ENCODE measurements around the gene SLC6A19. TPM values are rescaled to one million over a fixed set of nuclear protein-coding genes. Genes with fewer than 3 reads are reported as not detected.
A peak's percentile ranks its signal among the peaks of the same experiment; 100 is the strongest.

Gene SLC6A19
- total and polyA plus RNA-seq, 12 donors, result 0.11 TPM; not detected in 11

GRCh38 chr5:1186351-1187233 is 14.8 kb upstream of the SLC6A19 start:
- TF ChIP-seq CTCF (IDR thresholded peaks at IDR 0.05), result no peak
- DNase-seq (no peak), ATAC-seq (no peak)
- Histone ChIP-seq H3K4me3 (no peak overlapping the region), H3K9me3 (no peaks in the 10 kb centered on the region), H3K36me3 (no peaks in the 10 kb centered on the region), H3K4me1 (peaks cover 0 to 23% (median 4%) of the 10 kb centered on the region in 9 donors), H3K27ac (no peak overlapping the region), H3K27me3 (peaks cover 0 to 49% (median 37%) of the 10 kb centered on the region in 7 donors)
- 70 to 74% methylated on average over 18 of the region's 18 CpGs for WGBS, 2 donors
- intact Hi-C loops (cut with DNase I), result no loop called here

GRCh38 chr5:1187234-1187949 is 14.0 kb upstream of the SLC6A19 start:
- no peak overlapping the region for H3K27ac ChIP-seq
- WGBS, 2 donors, result 87 to 92% methylated on average over 18 of the region's 18 CpGs
- peaks cover 0 to 23% (median 4%) of the 10 kb centered on the region in 9 donors for H3K4me1 ChIP-seq
- H3K36me3 ChIP-seq, result no peaks in the 10 kb centered on the region
- H3K27me3 ChIP-seq, result peaks cover 0 to 44% (median 34%) of the 10 kb centered on the region in 7 donors
- DNase-seq, result peak in 1 of 2 donors; percentile 4
- H3K4me3 ChIP-seq, result no peak overlapping the region
- no peak for TF ChIP-seq CTCF (IDR thresholded peaks at IDR 0.05)
- ATAC-seq, result no peak
- no peaks in the 10 kb centered on the region for H3K9me3 ChIP-seq
- intact Hi-C loops (cut with DNase I), result no loop called here

- Histone ChIP-seq H3K4me3 (no peak overlapping the region), H3K4me1 (peaks cover 0 to 17% (median under 1%) of the 10 kb centered on the region in 9 donors), H3K27me3 (peaks cover 0 to 44% (median 34%) of the 10 kb centered on the region in 7 donors), H3K36me3 (no peaks in the 10 kb centered on the region), H3K27ac (no peak overlapping the region), H3K9me3 (no peaks in the 10 kb centered on the region)
- intact Hi-C loops (cut with DNase I), result no loop called here
- ATAC-seq (no peak), DNase-seq (no peak)
- WGBS, 2 donors, result 92 to 93% methylated on average over 8 of the region's 8 CpGs
- TF ChIP-seq CTCF (IDR thresholded peaks at IDR 0.05), result no peak
Measured at GRCh38 chr5:1187950-1188334, 13.5 kb upstream of the SLC6A19 start.

GRCh38 chr5:1188464-1188863 is 12.9 kb upstream of the SLC6A19 start:
- H3K27me3 ChIP-seq, result peaks cover 0 to 44% (median 34%) of the 10 kb centered on the region in 7 donors
- no peak overlapping the region for H3K4me3 ChIP-seq
- H3K9me3 ChIP-seq, result no peaks in the 10 kb centered on the region
- H3K36me3 ChIP-seq, result no peaks in the 10 kb centered on the region
- no peak for ATAC-seq
- H3K27ac ChIP-seq, result no peak overlapping the region
- no peak for DNase-seq
- intact Hi-C loops (cut with DNase I), result no loop called here
- H3K4me1 ChIP-seq, result peaks cover 0 to 13% (median 0%) of the 10 kb centered on the region in 9 donors
- 57 to 75% methylated on average over 6 of the region's 6 CpGs for WGBS, 2 donors
- TF ChIP-seq CTCF (IDR thresholded peaks at IDR 0.05), result no peak
